NCI-H2227 (cell line): Measurements from ENCODE around the gene PAGE4.

Experiments used
- DNase-seq: peaks from one replicate; lab custom pipeline; 2025; ENCODE audit not compliant: unreplicated experiment; lab: John Stamatoyannopoulos, UW

The PAGE4 gene

GRCh38 chrX:49868739-49869138, 39.6 kb downstream of the PAGE4 start:
- DNase-seq: no peak

GRCh38 chrX:49876750-49877149, 47.6 kb downstream of the PAGE4 start:
- peak; percentile 68 for DNase-seq

GRCh38 chrX:49877397-49878101, 48.4 kb downstream of the PAGE4 start:
- DNase-seq: no peak

GRCh38 chrX:49878128-49878833, 49.2 kb downstream of the PAGE4 start:
- no peak for DNase-seq

- peak; percentile 95 for DNase-seq
Observed at GRCh38 chrX:49878834-49879655, 49.9 kb downstream of the PAGE4 start, which contains the start of gene USP27X. Gene USP27X, plus strand, starts transcription at chrX:49879484. Its CDS starts 824 bp downstream, at chrX:49880308.

DNA sequence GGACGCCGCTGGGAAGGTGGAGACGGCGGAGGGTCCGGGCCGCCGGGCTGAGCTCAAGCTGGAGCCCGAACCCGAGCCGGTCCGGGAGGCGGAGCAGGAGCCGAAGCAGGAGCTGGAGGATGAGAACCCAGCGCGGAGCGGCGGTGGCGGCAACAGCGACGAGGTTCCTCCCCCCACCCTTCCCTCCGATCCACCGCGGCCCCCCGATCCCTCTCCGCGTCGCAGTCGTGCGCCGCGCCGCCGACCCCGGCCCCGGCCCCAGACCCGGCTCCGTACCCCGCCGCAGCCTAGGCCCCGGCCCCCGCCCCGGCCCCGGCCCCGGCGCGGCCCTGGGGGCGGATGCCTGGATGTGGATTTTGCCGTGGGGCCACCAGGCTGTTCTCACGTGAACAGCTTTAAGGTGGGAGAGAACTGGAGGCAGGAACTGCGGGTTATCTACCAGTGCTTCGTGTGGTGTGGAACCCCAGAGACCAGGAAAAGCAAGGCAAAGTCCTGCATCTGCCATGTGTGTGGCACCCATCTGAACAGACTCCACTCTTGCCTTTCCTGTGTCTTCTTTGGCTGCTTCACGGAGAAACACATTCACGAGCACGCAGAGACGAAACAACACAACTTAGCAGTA, 50.7 kb downstream of the PAGE4 start:
- DNase-seq: peak; percentile 47

GRCh38 chrX:49880668-49881067, 51.6 kb downstream of the PAGE4 start:
- no peak for DNase-seq
